Fibroblast of upper back skin (primary cell): Measurements from ENCODE around the gene GKN2.
A peak's percentile ranks its signal among the peaks of the same experiment; 100 is the strongest.
"Not testable (repeated sequence)": the region's sequence is repeated elsewhere in the genome, so short reads cannot be mapped to it uniquely, and the experiment has no call there.

ENCODE experiments used
- DNase-seq: peaks from one replicate; pipeline ENCODE4 v3.0.0-alpha.2; 2013

Gene GKN2

GRCh38 chr2:68959001-68959400, 6.3 kb upstream of the GKN2 start:
- DNase-seq = no peak

- DNase-seq = not testable (repeated sequence)
Observed at GRCh38 chr2:68955432-68955831, 2.7 kb upstream of the GKN2 start.

DNA sequence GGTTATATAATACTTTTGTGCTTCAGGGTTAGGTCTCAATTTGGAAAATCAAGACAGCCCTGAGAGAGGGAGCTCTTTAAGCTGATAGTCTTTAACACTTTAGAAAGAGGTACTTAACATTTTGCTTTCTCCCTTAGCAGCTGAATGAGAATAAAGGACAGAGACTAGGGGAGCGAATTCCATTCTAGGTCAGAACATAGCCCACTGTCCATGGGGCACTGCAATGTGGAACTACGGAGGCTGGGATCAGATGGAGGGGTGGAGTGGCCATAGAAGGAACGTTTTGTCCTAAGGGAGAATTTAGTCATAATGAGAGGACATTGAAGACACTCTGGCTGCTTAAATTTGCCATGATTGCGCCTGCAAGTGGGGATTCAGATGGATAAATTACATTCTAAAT, 794 bp downstream of the GKN2 start:
- no peak for DNase-seq

GRCh38 chr2:68948710-68949109, 4.0 kb downstream of the GKN2 start:
- DNase-seq = no peak

- no peak for DNase-seq
Observed at GRCh38 chr2:68946117-68946516, 6.6 kb downstream of the GKN2 start.

- DNase-seq = peak; percentile 73
Observed at GRCh38 chr2:68943581-68944568, 8.8 kb downstream of the GKN2 start.

GRCh38 chr2:68942827-68943226, 9.9 kb downstream of the GKN2 start:
- no peak for DNase-seq

DNA sequence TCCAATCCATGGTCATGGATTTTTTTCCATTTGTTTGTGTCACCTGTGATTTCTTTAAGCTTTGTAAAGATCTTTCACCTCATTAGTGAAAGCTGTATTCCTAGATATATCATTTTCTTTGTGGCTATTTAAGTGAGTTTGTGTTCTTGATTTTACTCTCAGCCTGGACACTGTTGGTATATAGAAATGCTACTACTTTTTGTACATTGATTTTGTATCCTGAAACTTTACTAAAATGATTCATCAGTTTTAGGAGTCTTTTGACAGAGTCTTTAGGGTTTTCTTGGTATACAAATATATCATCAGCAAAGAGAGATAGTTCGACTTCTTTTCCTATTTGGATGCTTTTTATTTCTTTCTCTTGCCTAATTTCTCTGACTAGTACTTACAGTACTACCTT, 12.3 kb downstream of the GKN2 start:
- DNase-seq = no peak

DNA sequence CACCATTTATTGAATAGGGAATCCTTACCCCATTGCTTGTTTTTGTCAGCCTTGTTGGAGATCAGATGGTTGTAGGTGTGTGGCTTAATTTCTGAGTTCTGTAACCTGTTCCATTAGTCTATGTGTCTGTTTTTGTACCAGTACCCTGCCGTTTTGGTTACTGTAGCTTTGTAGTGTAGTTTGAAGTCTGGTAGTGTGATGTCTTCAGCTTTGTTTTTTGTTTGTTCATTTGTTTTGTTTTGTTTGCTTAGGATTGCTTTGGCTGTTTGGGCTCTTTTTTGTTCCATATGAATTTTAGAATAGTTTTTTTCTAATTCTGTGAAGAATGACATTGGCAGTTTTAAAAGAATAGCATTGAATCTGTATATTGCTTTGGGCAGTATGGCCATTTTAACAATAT, 12.7 kb downstream of the GKN2 start:
- DNase-seq = no peak

DNA sequence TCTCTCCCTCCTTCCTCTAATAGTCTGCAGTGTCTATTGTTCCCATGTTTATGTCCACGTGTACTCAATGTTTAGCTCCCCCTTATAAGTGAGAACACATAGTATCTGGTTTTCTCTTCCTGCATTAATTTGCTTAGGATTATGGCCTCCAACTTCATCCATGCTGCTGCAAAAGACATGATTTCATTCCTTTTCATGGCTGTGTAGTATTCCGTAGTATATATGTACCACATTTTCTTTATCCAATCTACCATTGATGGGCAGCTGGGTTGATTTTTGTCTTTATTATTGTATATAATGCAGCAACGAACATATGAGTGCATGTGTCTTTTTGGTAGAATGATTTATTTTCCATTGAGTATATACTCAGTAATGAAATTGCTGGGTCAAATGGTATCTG, 13.8 kb downstream of the GKN2 start:
- no peak for DNase-seq

GRCh38 chr2:68937346-68938055, 15.2 kb downstream of the GKN2 start:
- DNase-seq = no peak

DNA sequence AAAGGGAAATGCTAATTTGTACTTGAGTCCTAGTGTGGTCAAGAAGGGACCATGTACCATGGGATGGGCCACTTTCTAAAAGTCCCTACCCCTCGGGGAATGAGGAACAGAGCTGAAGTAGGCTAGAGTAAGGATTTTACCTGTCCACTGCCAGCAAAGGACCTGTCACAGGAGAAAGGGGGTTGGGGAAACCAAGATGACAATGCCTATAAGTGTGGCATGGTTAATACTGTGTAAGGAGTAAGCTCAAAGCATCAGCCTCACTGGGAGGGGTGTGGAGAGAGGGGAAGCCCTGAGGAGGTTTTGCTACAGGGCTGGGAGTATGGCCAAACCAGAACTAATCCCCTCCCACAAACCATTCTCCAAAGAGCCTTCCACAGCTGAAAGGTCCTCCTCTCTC, 15.8 kb downstream of the GKN2 start:
- DNase-seq = peak; percentile 40

- peak; percentile 62 for DNase-seq
Observed at GRCh38 chr2:68936427-68936826, 16.3 kb downstream of the GKN2 start.

DNA sequence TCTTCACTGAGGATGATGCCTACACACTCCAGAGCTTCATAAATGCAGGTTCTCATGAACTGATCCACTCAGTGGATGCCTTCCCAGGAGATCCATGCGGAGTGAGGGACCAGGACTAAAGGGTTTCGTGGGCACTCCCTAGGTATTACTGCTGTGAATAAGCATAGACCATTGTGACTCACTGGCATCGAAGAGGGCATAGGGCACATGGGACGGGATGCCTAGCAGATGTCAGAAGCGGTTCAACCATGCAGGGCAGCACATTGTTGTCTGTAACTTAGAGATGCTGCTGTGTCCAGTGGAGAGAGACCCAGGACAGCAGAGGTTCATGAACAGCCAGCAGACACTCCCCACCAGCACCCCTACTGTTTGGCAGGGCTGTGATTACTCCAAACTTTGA, 17.2 kb downstream of the GKN2 start:
- DNase-seq = no peak

DNA sequence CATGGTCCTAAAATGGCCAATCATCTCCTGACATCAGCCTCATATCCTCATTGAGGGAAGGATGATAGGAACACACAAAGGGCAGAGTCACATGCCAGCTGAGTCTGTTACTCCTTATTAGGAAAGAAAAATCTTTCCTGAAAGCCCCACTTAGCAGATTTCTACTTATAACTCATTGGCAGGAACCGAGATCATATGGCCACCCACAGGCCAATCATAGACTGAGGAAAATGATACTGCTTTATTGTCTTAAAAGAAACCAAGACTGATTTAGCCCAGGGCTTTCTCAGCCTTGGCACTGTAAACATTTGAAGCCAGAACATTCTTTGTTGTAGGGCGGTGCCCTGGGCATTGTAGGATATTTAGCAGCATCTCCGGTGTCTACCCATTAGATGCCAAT, 18.7 kb downstream of the GKN2 start:
- no peak for DNase-seq

- no peak for DNase-seq
Observed at GRCh38 chr2:68932402-68932801, 20.3 kb downstream of the GKN2 start.

DNA sequence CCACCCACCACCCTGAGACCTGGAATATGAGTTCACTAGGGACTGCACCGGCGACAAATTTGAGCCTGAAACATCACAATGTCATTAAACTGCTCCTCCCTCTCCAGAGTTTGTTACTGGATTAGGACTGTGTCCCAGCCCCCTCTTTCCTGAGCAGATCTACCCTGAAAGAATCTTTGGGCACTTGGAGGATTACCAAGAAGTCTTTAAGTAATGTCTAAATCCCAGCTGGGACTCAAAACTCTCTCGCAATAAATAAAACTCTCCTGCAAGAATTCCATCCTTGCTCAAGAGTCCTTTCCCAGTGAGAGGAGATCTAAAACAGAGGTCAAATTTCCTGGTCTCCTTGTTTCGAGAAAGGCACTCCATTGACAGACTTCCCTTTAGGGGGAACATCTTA, 20.9 kb downstream of the GKN2 start:
- peak; percentile 77 for DNase-seq

- no peak for DNase-seq
Observed at GRCh38 chr2:68931149-68931711, 21.5 kb downstream of the GKN2 start.

DNA sequence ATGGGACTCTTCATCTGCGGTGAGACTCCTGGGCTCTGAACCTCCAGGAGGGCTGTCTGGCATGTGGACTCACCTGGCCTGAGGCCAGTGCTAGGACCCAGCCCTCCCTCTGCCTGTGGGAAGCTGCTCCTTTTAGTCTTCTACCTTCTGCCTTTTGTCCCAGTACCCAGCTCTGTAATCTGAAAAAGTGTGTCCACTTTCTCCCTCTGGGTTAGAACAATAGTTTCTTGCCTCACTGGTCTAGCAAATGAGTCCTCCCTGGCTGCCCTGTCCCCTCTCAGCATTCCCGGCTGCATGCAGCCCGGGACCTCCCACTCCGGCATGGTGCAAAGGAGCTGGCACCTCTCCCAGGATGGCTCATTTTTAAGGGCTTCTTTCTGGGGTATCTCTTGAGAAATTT, 25.9 kb downstream of the GKN2 start:
- DNase-seq = peak; percentile 31

- peak; percentile 51 for DNase-seq
Observed at GRCh38 chr2:68925295-68925896, 27.3 kb downstream of the GKN2 start.

GRCh38 chr2:68921646-68922045, 31.0 kb downstream of the GKN2 start:
- no peak for DNase-seq

GRCh38 chr2:68920481-68921170, 32.1 kb downstream of the GKN2 start:
- DNase-seq = no peak

DNA sequence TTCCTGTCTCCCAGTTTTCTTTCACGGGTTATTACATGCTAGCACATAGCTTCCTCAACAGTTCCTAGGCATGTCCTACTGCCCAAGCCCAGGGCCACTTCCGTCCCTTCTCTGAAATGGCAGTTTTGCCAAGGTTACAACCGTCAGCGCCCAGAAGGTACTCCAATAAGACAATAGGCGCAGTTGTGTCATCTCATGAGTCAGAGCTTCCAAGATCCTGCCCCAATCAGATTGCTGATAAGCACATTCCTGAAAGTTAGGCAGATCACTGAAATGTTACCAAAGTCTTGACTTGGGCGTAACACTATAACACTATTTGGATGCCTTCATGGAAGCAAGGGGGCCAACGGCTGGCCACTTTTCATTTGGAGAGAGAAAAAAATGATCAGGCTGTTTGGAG, 34.2 kb downstream of the GKN2 start:
- no peak for DNase-seq
